Mesendoderm (in vitro differentiated cells): Measurements from ENCODE around the gene SHC4.
"Not testable (repeated sequence)": the region's sequence is repeated elsewhere in the genome, so short reads cannot be mapped to it uniquely, and the experiment has no call there.

Source experiments
- DNase-seq: peaks from one replicate; pipeline ENCODE4 v3.0.0; 2013
- H2AK5ac ChIP-seq: 2 replicates; pipeline ENCODE4 v1.6.1; 2013; ENCODE audit warnings: low read length, inconsistent platforms
- H2BK120ac ChIP-seq: 2 replicates; pipeline ENCODE4 v1.6.1; 2013; ENCODE audit warnings: low read depth, mild to moderate bottlenecking, low read length, moderate library complexity, mixed read lengths
- H2BK15ac ChIP-seq: replicated peaks from 2 replicates; pipeline ENCODE4 v1.6.1; 2013; ENCODE audit warnings: low read depth, mild to moderate bottlenecking, moderate library complexity
- H2BK5ac ChIP-seq: 2 replicates; pipeline ENCODE4 v1.6.1; 2013; ENCODE audit warnings: low read length, inconsistent platforms
- H3K18ac ChIP-seq: 2 replicates; pipeline ENCODE4 v1.6.1; 2013; ENCODE audit warnings: mild to moderate bottlenecking, low read length, mixed read lengths
- H3K23ac ChIP-seq: one replicate; pipeline ENCODE4 v1.6.1; 2013; ENCODE audit warnings: low read length
- H3K27ac ChIP-seq: 2 replicates; pipeline ENCODE4 v1.5.1; 2013; ENCODE audit warnings: low read depth, mild to moderate bottlenecking, inconsistent platforms, low read length, moderate library complexity
- H3K27me3 ChIP-seq: 2 replicates; pipeline ENCODE4 v1.6.1; 2013; ENCODE audit warnings: low read length, control low read depth, mild to moderate bottlenecking, inconsistent platforms; ENCODE audit not compliant: insufficient read depth, poor library complexity
- H3K36me3 ChIP-seq: 2 replicates; pipeline ENCODE4 v1.6.1; 2013; ENCODE audit warnings: low read length, inconsistent platforms; ENCODE audit not compliant: control insufficient read depth, insufficient read depth
- H3K4ac ChIP-seq: one replicate; pipeline ENCODE4 v1.6.1; 2013; ENCODE audit warnings: low read depth, mild to moderate bottlenecking, low read length, moderate library complexity
- H3K4me1 ChIP-seq: 2 replicates; pipeline ENCODE4 v1.6.1; 2013; ENCODE audit warnings: low read depth, low read length, inconsistent platforms; ENCODE audit not compliant: control insufficient read depth
- H3K4me2 ChIP-seq: 2 replicates; pipeline ENCODE4 v1.6.1; 2013; ENCODE audit warnings: low read length
- H3K4me3 ChIP-seq: 2 replicates; pipeline ENCODE4 v1.5.1; 2013; ENCODE audit warnings: mild to moderate bottlenecking, low read length
- H3K56ac ChIP-seq: one replicate; pipeline ENCODE4 v1.6.1; 2013; ENCODE audit warnings: low read length
- H3K79me1 ChIP-seq: 2 replicates; pipeline ENCODE4 v1.6.1; 2013; ENCODE audit warnings: low read length, inconsistent platforms
- H3K79me2 ChIP-seq: 2 replicates; pipeline ENCODE4 v1.6.1; 2013; ENCODE audit warnings: mild to moderate bottlenecking, low read length; ENCODE audit not compliant: control insufficient read depth, insufficient read depth
- H3K9ac ChIP-seq: 2 replicates; pipeline ENCODE4 v1.6.1; 2013; ENCODE audit warnings: low read length, inconsistent platforms
- H4K5ac ChIP-seq: one replicate; pipeline ENCODE4 v1.6.1; 2013; ENCODE audit warnings: low read length
- H4K8ac ChIP-seq: one replicate; pipeline ENCODE4 v1.6.1; 2013; ENCODE audit warnings: low read depth, mild to moderate bottlenecking, control low read depth, low read length, moderate library complexity
- WGBS: extraction: QIAGEN DNeasy Blood & Tissue Kit; methylation state at CpG from one replicate; pipeline ENCODE4 v1.1.7; 2013; ENCODE audit warnings: low lambda C conversion rate, missing lambda C conversion rate; ENCODE audit not compliant: insufficient coverage; ENCODE audit errors: extremely low coverage; 5-methylcytosine and 5-hydroxymethylcytosine counted together

SHC4 gene

GRCh38 chr15:48975472-48976419 lies 12.0 kb upstream of the SHC4 start:
- Histone ChIP-seq H4K8ac (no peak overlapping the region), H2BK5ac (no peak overlapping the region), H3K4me3 (peak overlapping the region; percentile 51), H3K4me2 (peak overlapping the region; percentile 91), H3K56ac (peak overlapping the region; percentile 89), H3K79me2 (no peaks in the 10 kb centered on the region), H3K18ac (peak overlapping the region; percentile 81), H2AK5ac (no peak overlapping the region), H4K5ac (peak overlapping the region; percentile 68), H3K79me1 (no peaks in the 10 kb centered on the region), H3K23ac (no peak overlapping the region), H3K4ac (no peak overlapping the region), H3K36me3 (no peaks in the 10 kb centered on the region), H3K27me3 (no peaks in the 10 kb centered on the region), H3K27ac (peak overlapping the region; percentile 70), H3K4me1 (peaks cover 5% of the 10 kb centered on the region), H3K9ac (peak overlapping the region; percentile 84), H2BK15ac (no peak overlapping the region), H2BK120ac (no peak overlapping the region)
- WGBS: no CpG with 5 or more reads among the region's 53 CpGs
- DNase-seq: peak; percentile 92

DNA sequence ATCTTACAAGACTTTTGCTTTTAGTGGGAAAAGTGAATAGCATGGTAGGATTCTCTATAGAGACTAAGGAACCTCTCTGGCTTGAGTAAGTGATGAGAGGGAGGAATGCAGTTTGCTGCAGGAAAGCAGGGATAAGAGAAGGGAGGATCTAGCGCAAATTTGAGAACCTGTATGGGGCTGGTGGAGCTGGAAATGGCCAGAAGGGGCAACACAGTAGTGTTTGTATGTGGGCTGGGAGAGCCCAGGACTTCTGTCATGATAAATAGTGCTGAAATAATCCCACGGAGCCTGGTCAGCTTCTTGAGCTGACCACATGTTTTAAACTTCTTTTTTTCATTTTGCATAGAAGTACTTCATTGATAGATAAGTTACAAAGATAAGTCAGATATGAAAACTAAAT lies 11.2 kb upstream of the SHC4 start:
- H3K4ac ChIP-seq: no peak overlapping the region
- no peak overlapping the region for H2BK15ac ChIP-seq
- H4K8ac ChIP-seq: no peak overlapping the region
- no peak overlapping the region for H4K5ac ChIP-seq
- H3K27me3 ChIP-seq: no peaks in the 10 kb centered on the region
- no peak overlapping the region for H3K23ac ChIP-seq
- no peak overlapping the region for H3K18ac ChIP-seq
- H3K4me3 ChIP-seq: no peak overlapping the region
- H2BK5ac ChIP-seq: no peak overlapping the region
- no peak overlapping the region for H3K56ac ChIP-seq
- WGBS: no CpG with 5 or more reads among the region's 2 CpGs
- H3K36me3 ChIP-seq: no peaks in the 10 kb centered on the region
- DNase-seq: peak; percentile 72
- H3K9ac ChIP-seq: no peak overlapping the region
- no peak overlapping the region for H2AK5ac ChIP-seq
- H2BK120ac ChIP-seq: no peak overlapping the region
- no peaks in the 10 kb centered on the region for H3K79me2 ChIP-seq
- peaks cover 5% of the 10 kb centered on the region for H3K4me1 ChIP-seq
- H3K79me1 ChIP-seq: no peaks in the 10 kb centered on the region
- no peak overlapping the region for H3K4me2 ChIP-seq
- H3K27ac ChIP-seq: no peak overlapping the region

DNA sequence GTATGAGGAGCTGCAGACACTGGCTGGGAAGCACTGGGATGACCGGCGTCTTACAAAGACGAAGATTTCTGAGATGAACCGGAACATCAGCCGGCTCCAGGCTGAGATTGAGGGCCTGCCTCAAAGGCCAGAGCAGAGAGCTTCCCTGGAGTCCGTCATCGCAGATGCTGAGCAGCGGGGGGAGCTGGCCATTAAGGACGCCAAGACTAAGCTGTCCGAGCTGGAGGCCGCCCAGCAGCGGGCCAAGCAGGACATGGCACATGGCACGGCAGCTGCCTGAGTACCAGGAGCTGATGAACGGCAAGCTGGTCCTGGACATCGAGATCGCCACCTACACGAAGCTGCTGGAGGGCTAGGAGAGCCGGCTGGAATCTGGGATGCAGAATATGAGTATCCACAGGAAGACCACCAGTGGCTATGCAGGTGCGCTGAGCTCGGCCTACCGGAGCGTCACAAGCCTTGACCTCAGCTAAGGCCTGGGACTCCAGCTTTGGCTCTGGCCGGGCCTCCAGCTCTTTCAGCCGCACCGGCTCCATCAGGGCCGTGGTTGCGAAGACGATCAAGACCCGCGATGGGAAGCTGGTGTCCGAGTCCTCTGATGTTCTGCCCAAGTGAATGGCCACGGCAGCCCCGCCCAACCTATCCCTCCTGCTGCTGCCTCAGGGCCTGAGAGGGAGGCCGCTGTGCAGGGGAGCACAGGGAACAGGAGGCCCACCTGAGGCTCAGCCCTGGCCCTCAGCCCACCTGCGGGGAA lies 9.2 kb upstream of the SHC4 start:
- no peaks in the 10 kb centered on the region for H3K79me2 ChIP-seq
- H3K4me1 ChIP-seq: peaks cover 5% of the 10 kb centered on the region
- H3K36me3 ChIP-seq: no peaks in the 10 kb centered on the region
- WGBS: no CpG with 5 or more reads among the region's 35 CpGs
- no peak overlapping the region for H2BK5ac ChIP-seq
- no peak overlapping the region for H3K9ac ChIP-seq
- no peak overlapping the region for H4K5ac ChIP-seq
- no peak overlapping the region for H3K4me2 ChIP-seq
- H2BK15ac ChIP-seq: no peak overlapping the region
- H3K56ac ChIP-seq: no peak overlapping the region
- no peak overlapping the region for H3K18ac ChIP-seq
- H3K23ac ChIP-seq: no peak overlapping the region
- H3K4ac ChIP-seq: no peak overlapping the region
- no peak overlapping the region for H2BK120ac ChIP-seq
- no peak overlapping the region for H2AK5ac ChIP-seq
- no peak overlapping the region for H3K27ac ChIP-seq
- DNase-seq: no peak
- no peaks in the 10 kb centered on the region for H3K27me3 ChIP-seq
- H3K4me3 ChIP-seq: no peak overlapping the region
- H4K8ac ChIP-seq: no peak overlapping the region
- no peaks in the 10 kb centered on the region for H3K79me1 ChIP-seq

- H2BK5ac ChIP-seq, H3K9ac ChIP-seq, H3K79me1 ChIP-seq, H2BK15ac ChIP-seq, H4K8ac ChIP-seq, H3K18ac ChIP-seq, H2BK120ac ChIP-seq, H3K56ac ChIP-seq, H3K4me3 ChIP-seq, H3K79me2 ChIP-seq, H3K4ac ChIP-seq, H3K36me3 ChIP-seq, H2AK5ac ChIP-seq, H4K5ac ChIP-seq, H3K4me1 ChIP-seq, H3K4me2 ChIP-seq, H3K27me3 ChIP-seq, H3K27ac ChIP-seq, H3K23ac ChIP-seq, DNase-seq: not testable (repeated sequence)
- no CpG with 5 or more reads among the region's 1 CpG for WGBS
Measured at GRCh38 chr15:48970926-48971325, 7.2 kb upstream of the SHC4 start.

DNA sequence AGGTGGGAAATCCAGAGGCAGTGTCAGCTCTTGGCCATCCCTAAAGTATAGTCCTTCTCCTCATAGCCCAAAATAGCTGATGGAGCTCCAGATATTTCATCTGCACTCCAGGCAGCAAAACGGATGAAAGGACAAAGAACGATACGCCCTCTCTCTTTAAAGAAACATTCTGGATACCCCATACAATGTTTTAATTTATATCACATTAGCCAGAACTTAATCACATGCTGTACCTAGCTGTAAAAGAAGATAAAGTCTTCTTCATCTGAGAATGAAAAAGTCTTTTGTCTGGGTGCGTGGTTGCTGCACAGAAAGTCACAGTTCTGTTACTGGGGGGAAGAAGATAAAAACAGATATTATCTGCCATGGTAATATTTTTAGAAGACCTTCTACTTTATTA lies 4.3 kb upstream of the SHC4 start:
- no peak overlapping the region for H3K23ac ChIP-seq
- H3K56ac ChIP-seq: no peak overlapping the region
- H4K8ac ChIP-seq: no peak overlapping the region
- no CpG with 5 or more reads among the region's 4 CpGs for WGBS
- no peak overlapping the region for H2BK120ac ChIP-seq
- no peaks in the 10 kb centered on the region for H3K36me3 ChIP-seq
- H3K9ac ChIP-seq: no peak overlapping the region
- H4K5ac ChIP-seq: no peak overlapping the region
- no peak overlapping the region for H3K18ac ChIP-seq
- H2BK5ac ChIP-seq: no peak overlapping the region
- H3K79me2 ChIP-seq: no peaks in the 10 kb centered on the region
- H2AK5ac ChIP-seq: no peak overlapping the region
- H3K4me2 ChIP-seq: no peak overlapping the region
- H3K4me3 ChIP-seq: no peak overlapping the region
- no peak overlapping the region for H2BK15ac ChIP-seq
- DNase-seq: no peak
- no peaks in the 10 kb centered on the region for H3K4me1 ChIP-seq
- H3K4ac ChIP-seq: no peak overlapping the region
- no peaks in the 10 kb centered on the region for H3K79me1 ChIP-seq
- H3K27me3 ChIP-seq: no peaks in the 10 kb centered on the region
- no peak overlapping the region for H3K27ac ChIP-seq
